ENCODE measurements around the gene DCTN4.

DCTN4 gene

GRCh38 chr5:150672884-150673275, 85.9 kb downstream of the DCTN4 start:
- peaks cover 0 to 12% of the 10 kb centered on the region in 2 donors for H3K4me1 ChIP-seq (ENCODE audit: control insufficient read depth in 1 of 2, insufficient read depth in 2 of 2, low read length in 2 of 2)
- H3K9me3 ChIP-seq (ENCODE audit: control insufficient read depth in 1 of 2, low read length in 2 of 2) = no peaks in the 10 kb centered on the region
- H3K9ac ChIP-seq (ENCODE audit: low read depth in 1 of 2, low read length in 2 of 2) = no peak overlapping the region
- peaks cover 21 to 30% of the 10 kb centered on the region in 2 donors for H3K27me3 ChIP-seq (ENCODE audit: control insufficient read depth in 1 of 2, insufficient read depth in 2 of 2, low read length in 2 of 2)
- peak overlapping the region; percentile 70 to 73 for H3K4me3 ChIP-seq (ENCODE audit: low read depth in 1 of 2, low read length in 2 of 2)
- H3K36me3 ChIP-seq (ENCODE audit: control insufficient read depth in 1 of 2, insufficient read depth in 2 of 2, low read length in 2 of 2) = no peaks in the 10 kb centered on the region
- no peak overlapping the region for H3K27ac ChIP-seq (ENCODE audit: low read depth, low read length)

GRCh38 chr5:150672237-150672883, 86.5 kb downstream of the DCTN4 start:
- Histone ChIP-seq H3K9ac (ENCODE audit: low read depth in 1 of 2, low read length in 2 of 2) (peak overlapping the region in 1 of 2 donors; percentile 43), H3K4me1 (ENCODE audit: control insufficient read depth in 1 of 2, insufficient read depth in 2 of 2, low read length in 2 of 2) (peaks cover 0 to 12% of the 10 kb centered on the region in 2 donors), H3K27me3 (ENCODE audit: control insufficient read depth in 1 of 2, insufficient read depth in 2 of 2, low read length in 2 of 2) (peaks cover 21 to 30% of the 10 kb centered on the region in 2 donors), H3K27ac (ENCODE audit: low read depth, low read length) (no peak overlapping the region), H3K9me3 (ENCODE audit: control insufficient read depth in 1 of 2, low read length in 2 of 2) (no peaks in the 10 kb centered on the region), H3K4me3 (ENCODE audit: low read depth in 1 of 2, low read length in 2 of 2) (peak overlapping the region; percentile 70 to 73), H3K36me3 (ENCODE audit: control insufficient read depth in 1 of 2, insufficient read depth in 2 of 2, low read length in 2 of 2) (no peaks in the 10 kb centered on the region)

DNA sequence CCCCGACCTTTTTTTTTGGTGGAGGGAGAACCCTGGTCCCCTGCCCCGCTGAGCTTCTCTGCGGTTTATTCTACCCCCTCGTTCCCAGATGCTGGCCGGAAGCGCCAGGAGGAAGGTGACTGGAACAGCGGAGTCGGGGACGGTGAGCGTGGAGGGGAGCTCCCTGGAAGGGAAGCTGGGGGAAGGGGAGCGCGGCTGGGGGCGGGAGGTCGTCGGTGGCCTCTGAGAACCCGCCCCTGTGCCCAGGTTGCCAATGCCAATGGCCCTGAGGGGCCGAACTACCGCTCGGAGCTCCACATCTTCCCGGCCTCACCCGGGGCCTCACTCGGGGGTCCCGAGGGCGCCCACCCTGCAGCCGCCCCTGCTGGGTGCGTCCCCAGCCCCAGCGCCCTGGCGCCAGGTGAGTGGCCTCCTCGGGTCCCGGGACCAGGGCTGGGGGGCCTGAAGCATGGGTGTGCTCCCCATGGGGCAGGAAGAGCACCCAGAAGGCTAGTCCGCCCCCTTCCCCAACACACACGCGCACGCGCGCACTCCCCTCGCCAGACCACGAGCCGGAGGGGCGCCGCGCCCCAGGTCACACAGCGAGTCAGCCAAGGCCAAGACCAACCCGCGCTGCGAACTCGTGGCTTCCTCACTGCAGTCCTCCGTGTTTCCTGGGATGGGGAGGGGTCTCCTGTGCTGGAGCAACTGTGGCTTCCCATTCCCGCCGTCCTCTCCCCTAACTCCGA, 87.1 kb downstream of the DCTN4 start:
- peaks cover 21 to 30% of the 10 kb centered on the region in 2 donors for H3K27me3 ChIP-seq (ENCODE audit: control insufficient read depth in 1 of 2, insufficient read depth in 2 of 2, low read length in 2 of 2)
- H3K9ac ChIP-seq (ENCODE audit: low read depth in 1 of 2, low read length in 2 of 2) = peak overlapping the region in 1 of 2 donors; percentile 43
- H3K36me3 ChIP-seq (ENCODE audit: control insufficient read depth in 1 of 2, insufficient read depth in 2 of 2, low read length in 2 of 2) = no peaks in the 10 kb centered on the region
- H3K4me3 ChIP-seq (ENCODE audit: low read depth in 1 of 2, low read length in 2 of 2) = peak overlapping the region; percentile 70 to 73
- H3K27ac ChIP-seq (ENCODE audit: low read depth, low read length) = no peak overlapping the region
- peaks cover 0 to 12% of the 10 kb centered on the region in 2 donors for H3K4me1 ChIP-seq (ENCODE audit: control insufficient read depth in 1 of 2, insufficient read depth in 2 of 2, low read length in 2 of 2)
- H3K9me3 ChIP-seq (ENCODE audit: control insufficient read depth in 1 of 2, low read length in 2 of 2) = no peaks in the 10 kb centered on the region

DNA sequence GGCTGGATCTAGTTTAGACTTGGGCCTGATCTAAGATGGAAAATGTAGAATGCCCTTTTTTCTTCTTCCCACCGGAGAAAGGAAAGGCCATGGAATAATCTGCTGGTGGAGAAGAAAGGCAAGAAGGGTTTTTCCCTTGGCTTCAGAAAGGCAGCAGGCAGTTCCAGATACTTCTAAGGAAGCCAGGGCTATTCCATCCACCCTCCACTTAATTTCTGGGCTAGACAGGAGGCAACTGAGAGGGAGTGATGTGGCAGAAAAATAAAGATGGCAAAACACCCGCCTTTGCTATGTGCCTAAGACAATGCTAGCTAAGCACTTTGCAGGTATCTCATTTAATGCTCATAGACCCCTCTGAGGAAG, 87.9 kb downstream of the DCTN4 start:
- no peak overlapping the region for H3K4me3 ChIP-seq (ENCODE audit: low read depth in 1 of 2, low read length in 2 of 2)
- H3K27me3 ChIP-seq (ENCODE audit: control insufficient read depth in 1 of 2, insufficient read depth in 2 of 2, low read length in 2 of 2) = peaks cover 21 to 30% of the 10 kb centered on the region in 2 donors
- H3K27ac ChIP-seq (ENCODE audit: low read depth, low read length) = no peak overlapping the region
- H3K36me3 ChIP-seq (ENCODE audit: control insufficient read depth in 1 of 2, insufficient read depth in 2 of 2, low read length in 2 of 2) = no peaks in the 10 kb centered on the region
- no peak overlapping the region for H3K9ac ChIP-seq (ENCODE audit: low read depth in 1 of 2, low read length in 2 of 2)
- H3K4me1 ChIP-seq (ENCODE audit: control insufficient read depth in 1 of 2, insufficient read depth in 2 of 2, low read length in 2 of 2) = peaks cover 0 to 12% of the 10 kb centered on the region in 2 donors
- H3K9me3 ChIP-seq (ENCODE audit: control insufficient read depth in 1 of 2, low read length in 2 of 2) = no peaks in the 10 kb centered on the region

DNA sequence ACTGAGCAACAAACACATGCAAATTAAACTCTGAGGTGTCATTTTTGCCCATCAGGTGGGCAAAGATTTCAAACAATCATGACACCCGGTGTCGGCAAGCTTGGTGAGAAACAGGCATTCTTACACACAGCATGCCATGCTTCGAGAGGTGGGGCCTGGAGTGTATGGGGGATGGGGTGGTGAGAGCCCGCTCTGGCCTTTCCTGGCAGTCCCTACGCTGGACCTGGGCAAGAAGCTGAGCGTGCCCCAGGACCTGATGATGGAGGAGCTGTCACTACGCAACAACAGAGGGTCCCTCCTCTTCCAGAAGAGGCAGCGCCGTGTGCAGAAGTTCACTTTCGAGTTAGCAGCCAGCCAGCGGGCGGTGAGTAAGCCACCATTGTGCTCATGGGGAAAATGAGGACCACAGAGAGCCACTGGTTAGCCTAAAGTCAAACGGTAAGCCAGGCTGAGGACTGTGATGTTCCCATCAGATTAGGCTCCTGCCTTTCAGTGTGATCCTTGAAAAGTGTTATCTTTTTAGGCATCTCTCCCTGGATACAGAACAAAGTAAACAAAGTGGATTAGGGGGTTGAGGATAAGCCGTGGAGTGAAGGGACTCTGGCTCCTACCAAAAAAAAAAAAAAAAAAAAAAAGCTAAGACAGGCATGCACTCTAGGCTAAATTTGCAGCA, 88.4 kb downstream of the DCTN4 start:
- Histone ChIP-seq H3K4me1 (ENCODE audit: control insufficient read depth in 1 of 2, insufficient read depth in 2 of 2, low read length in 2 of 2) (peaks cover 0 to 12% of the 10 kb centered on the region in 2 donors), H3K27ac (ENCODE audit: low read depth, low read length) (no peak overlapping the region), H3K9me3 (ENCODE audit: control insufficient read depth in 1 of 2, low read length in 2 of 2) (no peaks in the 10 kb centered on the region)

GRCh38 chr5:150665044-150665443, 93.8 kb downstream of the DCTN4 start:
- Histone ChIP-seq H3K27me3 (ENCODE audit: control insufficient read depth in 1 of 2, insufficient read depth in 2 of 2, low read length in 2 of 2) (peaks cover 8 to 16% of the 10 kb centered on the region in 2 donors), H3K9me3 (ENCODE audit: control insufficient read depth in 1 of 2, low read length in 2 of 2) (no peaks in the 10 kb centered on the region), H3K9ac (ENCODE audit: low read depth in 1 of 2, low read length in 2 of 2) (no peak overlapping the region), H3K36me3 (ENCODE audit: control insufficient read depth in 1 of 2, insufficient read depth in 2 of 2, low read length in 2 of 2) (no peaks in the 10 kb centered on the region), H3K4me1 (ENCODE audit: control insufficient read depth in 1 of 2, insufficient read depth in 2 of 2, low read length in 2 of 2) (no peaks in the 10 kb centered on the region), H3K27ac (ENCODE audit: low read depth, low read length) (no peak overlapping the region), H3K4me3 (ENCODE audit: low read depth in 1 of 2, low read length in 2 of 2) (no peak overlapping the region)

More for the DNA sequence above, 88.4 kb downstream of the DCTN4 start:
- Histone ChIP-seq H3K36me3 (ENCODE audit: control insufficient read depth in 1 of 2, insufficient read depth in 2 of 2, low read length in 2 of 2) (no peaks in the 10 kb centered on the region), H3K27me3 (ENCODE audit: control insufficient read depth in 1 of 2, insufficient read depth in 2 of 2, low read length in 2 of 2) (peaks cover 21 to 30% of the 10 kb centered on the region in 2 donors), H3K9ac (ENCODE audit: low read depth in 1 of 2, low read length in 2 of 2) (no peak overlapping the region), H3K4me3 (ENCODE audit: low read depth in 1 of 2, low read length in 2 of 2) (no peak overlapping the region)

GRCh38 chr5:150663936-150664335, 94.9 kb downstream of the DCTN4 start:
- H3K4me1 ChIP-seq (ENCODE audit: control insufficient read depth in 1 of 2, insufficient read depth in 2 of 2, low read length in 2 of 2) = no peaks in the 10 kb centered on the region
- H3K9ac ChIP-seq (ENCODE audit: low read depth in 1 of 2, low read length in 2 of 2) = no peak overlapping the region
- H3K9me3 ChIP-seq (ENCODE audit: control insufficient read depth in 1 of 2, low read length in 2 of 2) = no peaks in the 10 kb centered on the region

DNA sequence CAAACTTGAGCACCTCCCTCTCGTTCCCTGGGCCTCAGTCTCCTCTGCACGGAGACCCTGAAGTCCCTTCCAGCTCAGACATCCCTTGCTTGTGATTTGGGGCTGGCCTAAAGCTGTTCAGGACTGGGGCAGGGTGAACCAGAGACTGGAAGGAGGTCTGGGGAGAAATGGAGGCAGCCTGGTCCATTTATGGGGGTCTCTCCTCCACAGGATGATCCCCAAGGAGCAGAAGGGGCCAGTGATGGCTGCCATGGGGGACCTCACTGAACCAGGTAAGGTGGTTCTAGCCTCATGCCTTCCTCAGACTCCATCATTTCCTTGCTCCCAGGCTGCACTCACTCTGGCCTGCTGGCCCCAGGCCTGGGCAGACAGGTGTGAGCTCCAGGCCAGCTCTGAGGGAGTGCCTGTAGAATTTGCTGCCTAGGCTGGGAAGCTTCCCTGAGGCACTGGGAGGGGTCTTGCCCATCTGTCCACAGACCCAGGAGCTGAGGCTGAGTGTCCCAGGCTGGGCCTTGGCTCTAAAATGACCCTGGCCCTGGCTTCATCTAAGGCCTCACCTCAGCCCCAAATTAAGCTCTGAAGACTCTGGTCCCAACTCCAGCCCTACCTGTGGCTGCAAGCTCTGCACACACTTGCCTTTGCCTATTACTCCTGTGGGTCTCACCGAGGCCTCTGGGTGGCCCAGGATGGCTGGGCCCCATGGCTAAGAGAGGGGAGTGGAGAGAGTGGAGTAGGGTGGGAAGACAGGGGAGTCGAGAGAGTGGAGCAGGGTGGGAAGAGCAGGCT, 95.9 kb downstream of the DCTN4 start:
- no peaks in the 10 kb centered on the region for H3K9me3 ChIP-seq (ENCODE audit: control insufficient read depth in 1 of 2, low read length in 2 of 2)
- no peaks in the 10 kb centered on the region for H3K4me1 ChIP-seq (ENCODE audit: control insufficient read depth in 1 of 2, insufficient read depth in 2 of 2, low read length in 2 of 2)
- no peak overlapping the region for H3K9ac ChIP-seq (ENCODE audit: low read depth in 1 of 2, low read length in 2 of 2)

More at GRCh38 chr5:150663936-150664335, 94.9 kb downstream of the DCTN4 start:
- Histone ChIP-seq H3K36me3 (ENCODE audit: control insufficient read depth in 1 of 2, insufficient read depth in 2 of 2, low read length in 2 of 2) (no peaks in the 10 kb centered on the region), H3K4me3 (ENCODE audit: low read depth in 1 of 2, low read length in 2 of 2) (no peak overlapping the region), H3K27me3 (ENCODE audit: control insufficient read depth in 1 of 2, insufficient read depth in 2 of 2, low read length in 2 of 2) (peaks cover 8 to 16% of the 10 kb centered on the region in 2 donors), H3K27ac (ENCODE audit: low read depth, low read length) (no peak overlapping the region)

GRCh38 chr5:150661821-150662596, 96.8 kb downstream of the DCTN4 start:
- Histone ChIP-seq H3K4me1 (ENCODE audit: control insufficient read depth in 1 of 2, insufficient read depth in 2 of 2, low read length in 2 of 2) (no peaks in the 10 kb centered on the region), H3K27ac (ENCODE audit: low read depth, low read length) (no peak overlapping the region), H3K27me3 (ENCODE audit: control insufficient read depth in 1 of 2, insufficient read depth in 2 of 2, low read length in 2 of 2) (peaks cover 8 to 12% of the 10 kb centered on the region in 2 donors), H3K36me3 (ENCODE audit: control insufficient read depth in 1 of 2, insufficient read depth in 2 of 2, low read length in 2 of 2) (no peaks in the 10 kb centered on the region), H3K9me3 (ENCODE audit: control insufficient read depth in 1 of 2, low read length in 2 of 2) (no peaks in the 10 kb centered on the region), H3K9ac (ENCODE audit: low read depth in 1 of 2, low read length in 2 of 2) (no peak overlapping the region), H3K4me3 (ENCODE audit: low read depth in 1 of 2, low read length in 2 of 2) (no peak overlapping the region)

More for the DNA sequence above, 95.9 kb downstream of the DCTN4 start:
- H3K27ac ChIP-seq (ENCODE audit: low read depth, low read length) = no peak overlapping the region
- H3K27me3 ChIP-seq (ENCODE audit: control insufficient read depth in 1 of 2, insufficient read depth in 2 of 2, low read length in 2 of 2) = peaks cover 8 to 12% of the 10 kb centered on the region in 2 donors
- H3K36me3 ChIP-seq (ENCODE audit: control insufficient read depth in 1 of 2, insufficient read depth in 2 of 2, low read length in 2 of 2) = no peaks in the 10 kb centered on the region
- H3K4me3 ChIP-seq (ENCODE audit: low read depth in 1 of 2, low read length in 2 of 2) = no peak overlapping the region
